ENCODE measurements around the gene BMP7.

- no peak for TF ChIP-seq CTCF (conservative IDR thresholded peaks at IDR 0.05)
- no peak for TF ChIP-seq EZH2 (IDR thresholded peaks at IDR 0.05; ENCODE audit: low read depth)
Observed at GRCh38 chr20:57189713-57190112, 76.7 kb downstream of the BMP7 start.
